Tibial nerve (tissue), 4 donors: ENCODE results near the gene MAPK10. TPM values are rescaled to one million over a fixed set of nuclear protein-coding genes. Genes with fewer than 3 reads are reported as not detected.

ENCODE experiments used
- DNase-seq, 2 donors: peaks; one replicate each; pipeline ENCODE4 v3.0.0-alpha.2; 2019; ENCODE audit warnings: low spot score in 2 of 2
- H3K27ac ChIP-seq, 4 donors: fragments of 200-600 bp; sonication (generic) in 3 of 4; one replicate each; pipeline ENCODE4 v1.5.1; 2017 to 2019; ENCODE audit warnings: mild to moderate bottlenecking in 1 of 4
- H3K27me3 ChIP-seq, 2 donors: fragments of 200-600 bp; sonication (generic) in 1 of 2; one replicate each; pipeline versions ENCODE4 v1.5.1 to v1.6.0; 2017 to 2019
- H3K36me3 ChIP-seq, 3 donors: fragments of 200-600 bp; sonication (generic); one replicate each; pipeline ENCODE4 v1.5.1; 2018 to 2019
- H3K4me1 ChIP-seq, 4 donors: fragments of 200-600 bp; sonication (generic) in 3 of 4; one replicate each; pipeline ENCODE4 v1.5.1; 2017 to 2019
- H3K4me3 ChIP-seq, 4 donors: fragments of 200-600 bp; sonication (generic) in 3 of 4; one replicate each; pipeline ENCODE4 v1.5.1; 2017 to 2019; ENCODE audit warnings: mild to moderate bottlenecking in 1 of 4, moderate library complexity in 1 of 4
- H3K9me3 ChIP-seq, 4 donors: fragments of 200-600 bp; sonication (generic) in 3 of 4; one replicate each; pipeline ENCODE4 v1.5.1; 2017 to 2019
- CTCF ChIP-seq, 5 experiments: fragments of 200-600 bp in 3 of 5; fragments of 450-650 bp in 2 of 5; sonication (generic) in 3 of 5; IDR thresholded peaks; one replicate each; pipeline ENCODE4 v1.5.1; 2016 to 2019; ENCODE audit warnings: antibody characterized with exemption in 5 of 5, mild to moderate bottlenecking in 3 of 5, moderate library complexity in 2 of 5
- EP300 ChIP-seq, 2 donors: sonication (generic); formaldehyde crosslinking; IDR thresholded peaks; one replicate each; pipeline ENCODE4 v1.6.1; 2017; ENCODE audit warnings: antibody characterized with exemption in 2 of 2, mild to moderate bottlenecking in 1 of 2
- POLR2A ChIP-seq, 2 donors: fragments of 450-650 bp; IDR thresholded peaks; one replicate each; pipeline ENCODE4 v1.6.1; 2017; ENCODE audit warnings: antibody characterized with exemption in 2 of 2, mild to moderate bottlenecking in 2 of 2, moderate library complexity in 2 of 2
- whole genome bisulfite sequencing, 2 donors: methylation state at CpG; one replicate each; pipeline ENCODE4 v1.1.5; 2018; 5-methylcytosine and 5-hydroxymethylcytosine counted together
- total RNA-seq, 4 donors: library from RNA; depleted of rRNA; stranded (reverse); fragments of >200 nt; gene quantifications; one replicate each; pipeline ENCODE4 v1.1.0, GENCODE V29; 2016

The MAPK10 gene
- total RNA-seq, 4 donors from 2014 or later, result 20.7 to 34.5 (median 28.0) TPM

- 57 to 62% methylated on average over 2 of the region's 2 CpGs for WGBS, 2 donors
These were observed 230.3 kb downstream of the MAPK10 start for GRCh38 chr4:86129546-86129945.

DNA sequence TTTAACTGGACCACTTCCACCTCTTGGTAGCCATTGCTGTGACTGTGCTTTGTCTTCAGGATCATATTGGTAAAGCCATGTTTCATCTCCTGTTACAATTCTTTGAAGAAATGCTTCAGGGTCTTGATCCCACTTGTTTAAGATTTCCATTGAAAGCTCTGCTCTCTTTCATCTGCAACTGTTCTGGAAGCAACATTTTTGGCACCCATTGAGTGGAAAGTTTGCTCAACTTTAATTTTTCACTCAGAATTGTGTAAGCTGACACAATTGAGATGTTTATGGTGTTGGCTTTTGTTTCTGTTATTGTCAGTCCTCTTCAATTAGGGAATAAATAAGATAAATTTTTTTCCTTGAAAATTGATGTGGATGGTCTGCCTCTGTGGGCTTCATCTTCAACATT, 237.4 kb downstream of the MAPK10 start:
- no peaks in the 10 kb centered on the region for H3K9me3 ChIP-seq

More at GRCh38 chr4:86129546-86129945, 230.3 kb downstream of the MAPK10 start:
- H3K9me3 ChIP-seq, result no peaks in the 10 kb centered on the region
- DNase-seq, result no peak
- no peaks in the 10 kb centered on the region for H3K4me1 ChIP-seq
- no peak for TF ChIP-seq POLR2A (IDR thresholded peaks at IDR 0.05)
- TF ChIP-seq CTCF (IDR thresholded peaks at IDR 0.05), result no peak
- TF ChIP-seq EP300 (IDR thresholded peaks at IDR 0.05), result no peak
- H3K4me3 ChIP-seq, result no peak overlapping the region
- H3K27ac ChIP-seq, result no peak overlapping the region
- no peaks in the 10 kb centered on the region for H3K36me3 ChIP-seq
- H3K27me3 ChIP-seq, result no peaks in the 10 kb centered on the region

GRCh38 chr4:86118711-86119110, 241.1 kb downstream of the MAPK10 start:
- H3K27ac ChIP-seq, result no peak overlapping the region
- H3K4me3 ChIP-seq, result no peak overlapping the region
- H3K4me1 ChIP-seq, result peaks cover 0 to 3% (median 0%) of the 10 kb centered on the region in 4 donors
- H3K9me3 ChIP-seq, result peaks cover 0 to 10% (median 0%) of the 10 kb centered on the region in 4 donors
- no peak for DNase-seq
- H3K27me3 ChIP-seq, result no peaks in the 10 kb centered on the region
- H3K36me3 ChIP-seq, result no peaks in the 10 kb centered on the region
- no peak for TF ChIP-seq POLR2A (IDR thresholded peaks at IDR 0.05)
- TF ChIP-seq CTCF (IDR thresholded peaks at IDR 0.05), result no peak
- no peak for TF ChIP-seq EP300 (IDR thresholded peaks at IDR 0.05)

More for the DNA sequence above, 237.4 kb downstream of the MAPK10 start:
- H3K4me3 ChIP-seq, result no peak overlapping the region
- H3K27ac ChIP-seq, result no peak overlapping the region
- no peaks in the 10 kb centered on the region for H3K36me3 ChIP-seq
- peaks cover 0 to 3% (median 0%) of the 10 kb centered on the region in 4 donors for H3K4me1 ChIP-seq
- DNase-seq, result no peak
- TF ChIP-seq POLR2A (IDR thresholded peaks at IDR 0.05) (no peak), CTCF (IDR thresholded peaks at IDR 0.05) (no peak), EP300 (IDR thresholded peaks at IDR 0.05) (no peak)
- no peaks in the 10 kb centered on the region for H3K27me3 ChIP-seq

DNA sequence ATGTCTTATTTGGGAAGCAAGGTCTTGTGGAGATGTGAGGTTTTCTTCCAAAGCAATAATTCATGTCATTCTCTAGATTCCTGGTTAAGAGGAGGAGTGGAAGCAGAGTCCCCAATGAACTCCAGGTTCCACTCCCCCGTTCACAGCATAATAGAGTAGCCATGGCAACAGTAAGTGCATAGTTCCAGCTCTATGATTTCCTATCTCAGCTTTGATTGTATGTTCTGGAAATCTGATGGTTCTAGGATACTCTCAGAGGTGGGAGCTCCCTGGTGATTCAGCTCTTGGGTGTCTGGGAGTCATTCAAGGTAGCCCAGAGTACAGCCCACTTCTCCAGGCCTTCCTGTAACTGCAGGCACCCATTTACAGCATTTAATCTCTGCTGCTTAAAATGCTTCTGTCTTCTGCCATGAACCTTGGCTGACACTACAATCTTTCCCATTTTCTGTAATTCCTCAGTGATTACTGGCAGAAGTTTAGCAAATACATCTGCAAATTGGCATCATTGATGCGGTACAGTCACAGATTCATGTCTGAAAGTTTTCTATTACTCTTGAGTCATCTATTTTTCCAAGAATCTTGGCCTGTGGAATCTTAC, 242.0 kb downstream of the MAPK10 start:
- WGBS, 2 donors, result 43 to 47% methylated on average over 2 of the region's 2 CpGs
- Histone ChIP-seq H3K27ac (no peak overlapping the region), H3K36me3 (no peaks in the 10 kb centered on the region), H3K9me3 (peaks cover 0 to 13% (median 0%) of the 10 kb centered on the region in 4 donors), H3K27me3 (no peaks in the 10 kb centered on the region), H3K4me3 (no peak overlapping the region), H3K4me1 (peaks cover 0 to 3% (median 0%) of the 10 kb centered on the region in 4 donors)
- no peak for DNase-seq
- TF ChIP-seq POLR2A (IDR thresholded peaks at IDR 0.05) (no peak), CTCF (IDR thresholded peaks at IDR 0.05) (no peak), EP300 (IDR thresholded peaks at IDR 0.05) (no peak)

DNA sequence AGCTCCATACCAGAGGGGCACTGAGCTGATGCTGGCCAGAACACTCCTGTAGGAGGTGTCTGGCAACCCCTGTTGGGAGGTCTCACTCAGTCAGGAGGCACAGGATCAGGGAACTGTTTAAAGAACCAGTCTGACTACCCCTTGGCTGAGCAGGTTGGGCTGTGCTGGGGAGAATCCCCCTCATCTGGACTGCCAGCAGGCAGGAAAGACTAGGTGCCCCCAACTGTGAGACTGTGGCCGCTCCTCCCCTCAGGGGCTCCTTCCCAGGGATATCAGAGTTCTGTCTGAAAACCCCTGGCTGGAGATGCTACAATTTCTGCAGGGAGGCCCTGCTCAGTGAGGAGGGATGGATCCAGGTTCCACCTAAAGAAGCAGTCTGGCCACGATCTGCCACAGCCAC, 245.3 kb downstream of the MAPK10 start:
- Histone ChIP-seq H3K27ac (no peak overlapping the region), H3K9me3 (peaks cover 0 to 33% (median 4%) of the 10 kb centered on the region in 4 donors), H3K36me3 (no peaks in the 10 kb centered on the region), H3K27me3 (no peaks in the 10 kb centered on the region), H3K4me1 (peaks cover 0 to 3% (median 0%) of the 10 kb centered on the region in 4 donors), H3K4me3 (no peak overlapping the region)
- no peak for DNase-seq
- TF ChIP-seq CTCF (IDR thresholded peaks at IDR 0.05) (no peak), POLR2A (IDR thresholded peaks at IDR 0.05) (no peak), EP300 (IDR thresholded peaks at IDR 0.05) (no peak)
- 89 to 100% methylated on average over 1 of the region's 2 CpGs for WGBS, 2 donors
